H1 (cell line): Measurements from ENCODE around the gene TRABD2B. TPM values are rescaled to one million over a fixed set of nuclear protein-coding genes. Genes with fewer than 3 reads are reported as not detected.

ENCODE experiments used
- CTCF ChIA-PET: fragments of 300-600 bp; sonication (Branson Sonifier 250); formaldehyde crosslinking; loops from one replicate; lab custom pipeline; 2021; ENCODE audit not compliant: partially characterized antibody; lab: Charles Lee
- POLR2A ChIA-PET: fragments of 300-600 bp; sonication (Branson Sonifier 250); formaldehyde crosslinking; loops from one replicate; lab custom pipeline; 2021; ENCODE audit warnings: inconsistent platforms; ENCODE audit not compliant: partially characterized antibody; lab: Charles Lee
- DNase-seq, 2 experiments: peaks; one replicate each; pipeline versions ENCODE4 v3.0.0 to v3.0.0-alpha.2; 2010 to 2022; ENCODE audit warnings: low spot score in 2 of 2, low read depth in 1 of 2, mixed read lengths in 1 of 2
- FAIRE-seq: peaks from 2 replicates; lab custom pipeline; 2011; peaks lifted over from hg19 to GRCh38; lab: Jason Lieb, UNC
- H2AFZ ChIP-seq: 2 replicates; pipeline ENCODE4 v1.8.1; 2012; ENCODE audit warnings: low read length, inconsistent platforms
- H2AK5ac ChIP-seq: 2 replicates; pipeline ENCODE4 v1.6.1; 2013; ENCODE audit warnings: low read depth, low read length
- H2BK120ac ChIP-seq: replicated peaks from 2 replicates; pipeline ENCODE3; 2013; ENCODE audit warnings: low read depth, low read length, inconsistent platforms
- H2BK12ac ChIP-seq: 2 replicates; pipeline ENCODE4 v1.6.1; 2013; ENCODE audit warnings: low read depth, low read length
- H2BK15ac ChIP-seq: 2 replicates; pipeline ENCODE4 v1.6.1; 2013; ENCODE audit warnings: low read length
- H2BK20ac ChIP-seq: 2 replicates; pipeline ENCODE4 v1.6.1; 2013; ENCODE audit warnings: low read length
- H2BK5ac ChIP-seq: 2 replicates; pipeline ENCODE4 v1.6.1; 2013; ENCODE audit warnings: low read depth, low read length
- H3K14ac ChIP-seq: 2 replicates; pipeline ENCODE4 v1.6.1; 2013; ENCODE audit warnings: inconsistent platforms; ENCODE audit not compliant: insufficient read length
- H3K18ac ChIP-seq: 2 replicates; pipeline ENCODE4 v1.6.1; 2013; ENCODE audit warnings: low read length; ENCODE audit errors: extremely low read depth
- H3K23ac ChIP-seq: 2 replicates; pipeline ENCODE4 v1.6.1; 2013; ENCODE audit warnings: inconsistent platforms; ENCODE audit not compliant: insufficient read length
- H3K23me2 ChIP-seq: 2 replicates; pipeline ENCODE4 v1.6.1; 2013; ENCODE audit warnings: low read depth, low read length
- H3K27ac ChIP-seq: 2 replicates; pipeline ENCODE4 v1.6.1; 2011; ENCODE audit warnings: low read depth, low read length, inconsistent platforms
- H3K27me3 ChIP-seq, 4 experiments: replicated peaks in 1 of 4; 1 replicate in 1 of 4; 2 replicates in 3 of 4; pipeline versions ENCODE4 v1.6.1 to v1.8.1; 2011 to 2013; ENCODE audit warnings: low read length in 3 of 4, mild to moderate bottlenecking in 3 of 4, inconsistent platforms in 2 of 4, mixed read lengths in 2 of 4, moderate library complexity in 1 of 4; ENCODE audit not compliant: control insufficient read depth in 3 of 4, insufficient read depth in 3 of 4; ENCODE audit errors: extremely low read depth in 1 of 4
- H3K36me3 ChIP-seq, 4 experiments: 2 replicates each; pipeline versions ENCODE4 v1.6.1 to v1.8.1; 2011 to 2013; ENCODE audit warnings: mild to moderate bottlenecking in 4 of 4, low read length in 3 of 4, moderate library complexity in 2 of 4, control low read depth in 1 of 4, inconsistent platforms in 1 of 4; ENCODE audit not compliant: insufficient read depth in 4 of 4, control insufficient read depth in 2 of 4
- H3K4ac ChIP-seq: replicated peaks from 2 replicates; pipeline ENCODE3; 2013; ENCODE audit warnings: low read length, low read depth, mixed read lengths, inconsistent platforms; ENCODE audit not compliant: insufficient read length
- H3K4me1 ChIP-seq, 4 experiments: replicated peaks in 1 of 4; 1 replicate in 1 of 4; 2 replicates in 3 of 4; pipeline versions ENCODE4 v1.6.1 to v1.8.1; 2011 to 2013; ENCODE audit warnings: low read length in 3 of 4, inconsistent platforms in 2 of 4, mixed read lengths in 1 of 4; ENCODE audit not compliant: insufficient read depth in 4 of 4, control insufficient read depth in 3 of 4
- H3K4me2 ChIP-seq, 2 experiments: 2 replicates each; pipeline versions ENCODE4 v1.6.1 to v1.8.1; 2011 to 2013; ENCODE audit warnings: low read depth in 2 of 2, low read length in 2 of 2, control low read depth in 1 of 2, inconsistent platforms in 1 of 2, mild to moderate bottlenecking in 1 of 2; ENCODE audit not compliant: insufficient read depth in 1 of 2
- H3K4me3 ChIP-seq, 4 experiments: fragments of 200-600, 300-600 bp in 1 of 4; sonication (generic), shearing (Covaris generic), sonication (Bioruptor Twin) in 1 of 4; 2 replicates each; pipeline versions ENCODE4 v1.5.1 to v1.8.1; 2011 to 2016; ENCODE audit warnings: low read length in 4 of 4, low read depth in 3 of 4, control low read depth in 2 of 4, inconsistent platforms in 2 of 4, mild to moderate bottlenecking in 2 of 4, mixed read lengths in 1 of 4, moderate library complexity in 1 of 4; ENCODE audit not compliant: insufficient read depth in 2 of 4; ENCODE audit errors: extremely low read depth in 1 of 4
- H3K56ac ChIP-seq: replicated peaks from 2 replicates; pipeline ENCODE3; 2013; ENCODE audit warnings: low read depth, mild to moderate bottlenecking, mixed read lengths, low read length, inconsistent platforms; ENCODE audit not compliant: insufficient read length
- H3K79me1 ChIP-seq: 2 replicates; pipeline ENCODE4 v1.6.1; 2013; ENCODE audit warnings: low read depth, low read length, control low read depth
- H3K79me2 ChIP-seq, 2 experiments: 2 replicates each; pipeline versions ENCODE4 v1.6.1 to v1.8.1; 2012 to 2013; ENCODE audit warnings: low read length in 2 of 2, mild to moderate bottlenecking in 2 of 2, inconsistent platforms in 1 of 2; ENCODE audit not compliant: insufficient read depth in 2 of 2, control insufficient read depth in 1 of 2
- H3K9ac ChIP-seq, 4 experiments: replicated peaks in 1 of 4; 1 replicate in 1 of 4; 2 replicates in 3 of 4; pipeline versions ENCODE4 v1.6.1 to v1.8.1; 2011 to 2013; ENCODE audit warnings: low read depth in 3 of 4, low read length in 3 of 4, control low read depth in 2 of 4, mild to moderate bottlenecking in 2 of 4, moderate library complexity in 2 of 4, inconsistent platforms in 1 of 4; ENCODE audit errors: extremely low read depth in 1 of 4
- H3K9me3 ChIP-seq, 2 experiments: 2 replicates each; pipeline versions ENCODE4 v1.6.1 to v1.8.1; 2012 to 2013; ENCODE audit warnings: mild to moderate bottlenecking in 2 of 2, moderate library complexity in 2 of 2, control low read depth in 1 of 2, inconsistent platforms in 1 of 2, low read depth in 1 of 2, low read length in 1 of 2, mixed read lengths in 1 of 2; ENCODE audit not compliant: insufficient read depth in 2 of 2
- H4K20me1 ChIP-seq, 2 experiments: replicated peaks in 1 of 2; 2 replicates each; pipeline versions ENCODE3 to v1.8.1; 2011 to 2013; ENCODE audit warnings: inconsistent platforms in 2 of 2, low read length in 2 of 2, mild to moderate bottlenecking in 1 of 2; ENCODE audit not compliant: insufficient read depth in 2 of 2, control insufficient read depth in 1 of 2
- H4K5ac ChIP-seq: 2 replicates; pipeline ENCODE4 v1.6.1; 2013; ENCODE audit warnings: low read length, low read depth, mixed read lengths, inconsistent platforms; ENCODE audit not compliant: insufficient read length
- H4K8ac ChIP-seq: 2 replicates; pipeline ENCODE4 v1.8.0; 2013; ENCODE audit warnings: mild to moderate bottlenecking, moderate library complexity, low read length, inconsistent platforms; ENCODE audit not compliant: insufficient read depth; ENCODE audit errors: extremely low read depth
- H4K91ac ChIP-seq: replicated peaks from 2 replicates; pipeline ENCODE3; 2013; ENCODE audit warnings: low read length, mixed read lengths, inconsistent platforms; ENCODE audit not compliant: insufficient read length
- ASH2L ChIP-seq: fragments of 200-600, 300-600 bp; sonication (generic); IDR thresholded peaks from one replicate; pipeline ENCODE4 v1.7.1; 2017; ENCODE audit warnings: low read length
- E2F6 ChIP-seq: IDR thresholded peaks from 2 replicates; pipeline ENCODE4 v1.6.1; 2012; ENCODE audit warnings: inconsistent platforms
- KDM5A ChIP-seq: fragments of 200-600 bp; IDR thresholded peaks from 2 replicates; pipeline ENCODE4 v1.7.1; 2012; ENCODE audit warnings: mild to moderate bottlenecking, low read length, inconsistent platforms, mixed read lengths
- NRF1 ChIP-seq: IDR thresholded peaks from 2 replicates; pipeline ENCODE4 v1.6.1; 2011; ENCODE audit warnings: mild to moderate bottlenecking, low read depth, low read length, improper control_type of control experiment
- RAD21 ChIP-seq, 2 experiments: IDR thresholded peaks in 1 of 2; conservative IDR thresholded peaks in 1 of 2; 2 replicates each; pipeline ENCODE4 v1.6.1; 2011; ENCODE audit warnings: low read depth in 2 of 2, low read length in 2 of 2, improper control_type of control experiment in 1 of 2, inconsistent platforms in 1 of 2, mild to moderate bottlenecking in 1 of 2, moderate library complexity in 1 of 2
- RFX5 ChIP-seq: IDR thresholded peaks from 2 replicates; pipeline ENCODE4 v1.6.1; 2011; ENCODE audit warnings: low read depth, low read length, improper control_type of control experiment, borderline replicate concordance
- SP2 ChIP-seq: IDR thresholded peaks from 2 replicates; pipeline ENCODE4 v1.6.1; 2012; ENCODE audit warnings: mild to moderate bottlenecking, low read length, inconsistent platforms
- TBP ChIP-seq: IDR thresholded peaks from 2 replicates; pipeline ENCODE4 v1.6.1; 2011; ENCODE audit warnings: low read depth, low read length, improper control_type of control experiment
- WGBS, 2 experiments: shearing (Covaris generic) in 1 of 2; methylation state at CpG; one replicate each; pipeline versions ENCODE4 v1.1.6 to v1.1.7; 2013 to 2015; ENCODE audit warnings: low lambda C conversion rate in 2 of 2, mixed read lengths in 2 of 2, inconsistent platforms in 1 of 2, low coverage in 1 of 2, missing lambda C conversion rate in 1 of 2; ENCODE audit not compliant: insufficient replicate concordance in 2 of 2, insufficient coverage in 1 of 2, insufficient read length in 1 of 2; ENCODE audit errors: extremely low coverage in 1 of 2, missing lambda C conversion rate in 1 of 2; 5-methylcytosine and 5-hydroxymethylcytosine counted together
- polyA plus RNA-seq, 7 experiments: library from polyadenylated mRNA; depleted of rRNA in 3 of 7; stranded (reverse) in 5 of 7; unstranded in 2 of 7; fragments of >200 nt in 5 of 7; fragments of 200-250 nt in 2 of 7; gene quantifications; 1 replicate in 5 of 7; 2 replicates in 1 of 7; 4 replicates in 1 of 7; pipeline versions ENCODE4 v1.2.1 to v1.2.3, GENCODE V29; 2011 to 2013; ENCODE audit warnings: missing spikeins in 2 of 7, mixed read lengths in 2 of 7
- total RNA-seq: library from RNA; stranded (reverse); fragmentation: NEBNext Ultra II Directional; extraction: Animal tissue kit (Norgen Biotek cat#: 25700); gene quantifications from 2 replicates; pipeline ENCODE4 v1.2.1, GENCODE V29; 2021

Gene TRABD2B
- total and polyA plus RNA-seq, 2 of the 8 experiments (the other 6 are each of a cell fraction or from before 2014, with no cell fraction given), result 0.95 to 3.4 TPM

GRCh38 chr1:47769983-47770382, 227.2 kb downstream of the TRABD2B start:
- no peak overlapping the region for H3K4me2 ChIP-seq
- H3K4ac ChIP-seq, result no peak overlapping the region
- no peak overlapping the region for H3K4me3 ChIP-seq
- no peak overlapping the region for H2BK20ac ChIP-seq
- DNase-seq, result no peak
- H2AK5ac ChIP-seq, result no peak overlapping the region
- no peak overlapping the region for H3K23ac ChIP-seq
- H4K8ac ChIP-seq, result no peak overlapping the region
- no peaks in the 10 kb centered on the region for H3K79me1 ChIP-seq
- H3K9ac ChIP-seq, result no peak overlapping the region
- H3K23me2 ChIP-seq, result no peaks in the 10 kb centered on the region
- H3K4me1 ChIP-seq, result peaks cover 0 to 3% (median 0%) of the 10 kb centered on the region in 4 experiments; a peak in 1 of 7 replicates
- no peak overlapping the region for H2BK12ac ChIP-seq
- H4K20me1 ChIP-seq, result no peaks in the 10 kb centered on the region
- H4K91ac ChIP-seq, result no peak overlapping the region
- TF ChIP-seq TBP (no peak), RFX5 (no peak), NRF1 (no peak), ASH2L (no peak), RAD21 (IDR thresholded peaks at IDR 0.05 in 1 of 2, conservative IDR thresholded peaks at IDR 0.05 in 1 of 2; ENCODE audit: low read depth in 2 of 2, low read length in 2 of 2) (no peak), KDM5A (no peak), SP2 (no peak), E2F6 (no peak)
- no peaks in the 10 kb centered on the region for H3K79me2 ChIP-seq
- H2AFZ ChIP-seq, result no peak overlapping the region
- H2BK5ac ChIP-seq, result no peak overlapping the region
- no peaks in the 10 kb centered on the region for H3K9me3 ChIP-seq
- H3K56ac ChIP-seq, result no peak overlapping the region
- FAIRE-seq, result no peak
- H3K36me3 ChIP-seq, result no peaks in the 10 kb centered on the region
- no peak overlapping the region for H3K14ac ChIP-seq
- 75% methylated on average over 4 of the region's 4 CpGs; no CpG with 5 or more reads in 1 of the 2 experiments for whole genome bisulfite sequencing, 2 experiments
- H2BK120ac ChIP-seq, result no peak overlapping the region
- no peak overlapping the region for H4K5ac ChIP-seq
- H3K27me3 ChIP-seq, result no peaks in the 10 kb centered on the region; a peak in 1 of 7 replicates
- CTCF ChIA-PET, result interaction anchor here (1.3 to 3.3 kb wide), 3 partner anchors 10 to 32 kb away, joined by 6 to 12 read pairs (median 7); no protein-coding TSS in a partner anchor
- no peak overlapping the region for H3K27ac ChIP-seq
- no peak overlapping the region for H2BK15ac ChIP-seq
- POLR2A ChIA-PET, result no interaction called here
- H3K18ac ChIP-seq, result no peak overlapping the region
